ENCODE data around the gene ZCCHC4. TPM values are rescaled to one million over a fixed set of nuclear protein-coding genes. Genes with fewer than 3 reads are reported as not detected.

The ZCCHC4 gene
- total RNA-seq, 6 donors from 2014 or later = 7.0 to 41.9 (median 10.6) TPM

GRCh38 chr4:25299476-25300203 is 12.9 kb upstream of the ZCCHC4 start:
- peak; percentile 77 to 93 for ATAC-seq (ENCODE audit: low FRiP score in 2 of 2)
- H3K4me1 ChIP-seq = peaks cover 0 to 6% (median 0%) of the 10 kb centered on the region in 4 donors
- H3K4me3 ChIP-seq = peak overlapping the region in 3 of 4 donors; percentile 3 to 23 (median 5)
- 30 to 39% methylated on average over 10 of the region's 10 CpGs for WGBS, 2 donors
- no peaks in the 10 kb centered on the region for H3K36me3 ChIP-seq
- H3K27me3 ChIP-seq = no peaks in the 10 kb centered on the region
- no peaks in the 10 kb centered on the region for H3K9me3 ChIP-seq
- TF ChIP-seq POLR2AphosphoS5 (IDR thresholded peaks at IDR 0.05) (peak in 1 of 2 donors; percentile 51), EP300 (IDR thresholded peaks at IDR 0.05) (no peak), POLR2A (IDR thresholded peaks at IDR 0.05) (no peak)
- TF ChIP-seq, protein P1, sequence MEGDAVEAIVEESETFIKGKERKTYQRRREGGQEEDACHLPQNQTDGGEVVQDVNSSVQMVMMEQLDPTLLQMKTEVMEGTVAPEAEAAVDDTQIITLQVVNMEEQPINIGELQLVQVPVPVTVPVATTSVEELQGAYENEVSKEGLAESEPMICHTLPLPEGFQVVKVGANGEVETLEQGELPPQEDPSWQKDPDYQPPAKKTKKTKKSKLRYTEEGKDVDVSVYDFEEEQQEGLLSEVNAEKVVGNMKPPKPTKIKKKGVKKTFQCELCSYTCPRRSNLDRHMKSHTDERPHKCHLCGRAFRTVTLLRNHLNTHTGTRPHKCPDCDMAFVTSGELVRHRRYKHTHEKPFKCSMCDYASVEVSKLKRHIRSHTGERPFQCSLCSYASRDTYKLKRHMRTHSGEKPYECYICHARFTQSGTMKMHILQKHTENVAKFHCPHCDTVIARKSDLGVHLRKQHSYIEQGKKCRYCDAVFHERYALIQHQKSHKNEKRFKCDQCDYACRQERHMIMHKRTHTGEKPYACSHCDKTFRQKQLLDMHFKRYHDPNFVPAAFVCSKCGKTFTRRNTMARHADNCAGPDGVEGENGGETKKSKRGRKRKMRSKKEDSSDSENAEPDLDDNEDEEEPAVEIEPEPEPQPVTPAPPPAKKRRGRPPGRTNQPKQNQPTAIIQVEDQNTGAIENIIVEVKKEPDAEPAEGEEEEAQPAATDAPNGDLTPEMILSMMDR (IDR thresholded peaks at IDR 0.05) = peak in 1 of 6 experiments; percentile 9
- DNase-seq = peak in 1 of 2 donors; percentile 81
- H3K27ac ChIP-seq = peak overlapping the region; percentile 42 to 75 (median 58)

GRCh38 chr4:25301471-25301870 is 11.1 kb upstream of the ZCCHC4 start:
- H3K27ac ChIP-seq = peak overlapping the region in 2 of 4 donors; percentile 68 to 73
- no peaks in the 10 kb centered on the region for H3K9me3 ChIP-seq
- DNase-seq = peak in 1 of 2 donors; percentile 75
- H3K36me3 ChIP-seq = no peaks in the 10 kb centered on the region
- no peak for ATAC-seq (ENCODE audit: low FRiP score in 2 of 2)
- TF ChIP-seq POLR2A (IDR thresholded peaks at IDR 0.05) (no peak), EP300 (IDR thresholded peaks at IDR 0.05) (no peak)
- TF ChIP-seq, protein P1 (IDR thresholded peaks at IDR 0.05) = no peak
- no peaks in the 10 kb centered on the region for H3K27me3 ChIP-seq
- H3K4me3 ChIP-seq = no peak overlapping the region
- H3K4me1 ChIP-seq = peaks cover 0 to 6% (median 0%) of the 10 kb centered on the region in 4 donors
- WGBS, 2 donors = 62 to 65% methylated on average over 4 of the region's 4 CpGs

DNA sequence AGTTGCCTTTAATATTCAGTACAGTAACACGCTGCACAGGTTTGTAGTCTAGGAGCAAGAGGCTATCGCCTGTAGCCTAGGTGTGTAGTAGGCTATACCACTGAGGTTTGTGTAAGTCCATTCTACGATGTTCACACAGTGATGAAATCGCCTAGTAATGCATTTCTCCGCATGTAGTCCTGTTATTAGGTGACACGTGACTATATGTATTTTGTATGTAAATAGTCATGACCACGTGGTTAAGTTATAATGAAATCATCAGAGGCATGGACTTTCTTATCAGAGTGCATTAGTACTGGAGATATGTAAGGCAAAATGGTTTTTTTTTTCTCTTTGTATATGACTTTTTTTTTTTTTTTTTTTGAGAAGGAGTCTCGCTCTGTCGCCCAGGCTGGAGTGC is 9.9 kb upstream of the ZCCHC4 start:
- no peaks in the 10 kb centered on the region for H3K36me3 ChIP-seq
- ATAC-seq (ENCODE audit: low FRiP score in 2 of 2) (no peak), DNase-seq (no peak)
- H3K4me3 ChIP-seq = no peak overlapping the region
- no peak overlapping the region for H3K27ac ChIP-seq
- TF ChIP-seq EP300 (IDR thresholded peaks at IDR 0.05) = no peak
- TF ChIP-seq, protein P1 (IDR thresholded peaks at IDR 0.05) = no peak
- TF ChIP-seq POLR2AphosphoS5 (IDR thresholded peaks at IDR 0.05) = no peak
- TF ChIP-seq POLR2A (IDR thresholded peaks at IDR 0.05) = no peak
- no peaks in the 10 kb centered on the region for H3K27me3 ChIP-seq
- peaks cover 0 to 6% (median 0%) of the 10 kb centered on the region in 4 donors for H3K4me1 ChIP-seq
- H3K9me3 ChIP-seq = no peaks in the 10 kb centered on the region
- WGBS, 2 donors = 81 to 88% methylated on average over 9 of the region's 9 CpGs

- no peak for DNase-seq
- Histone ChIP-seq H3K9me3 (no peaks in the 10 kb centered on the region), H3K4me1 (peaks cover 0 to 6% (median 0%) of the 10 kb centered on the region in 4 donors), H3K4me3 (no peak overlapping the region), H3K27me3 (no peaks in the 10 kb centered on the region), H3K27ac (no peak overlapping the region), H3K36me3 (no peaks in the 10 kb centered on the region)
- TF ChIP-seq, protein P1 (IDR thresholded peaks at IDR 0.05) = no peak
- no peak for TF ChIP-seq EP300 (IDR thresholded peaks at IDR 0.05)
- TF ChIP-seq POLR2A (IDR thresholded peaks at IDR 0.05) = no peak
- TF ChIP-seq POLR2AphosphoS5 (IDR thresholded peaks at IDR 0.05) = no peak
- 92 to 98% methylated on average over 3 of the region's 3 CpGs for WGBS, 2 donors
- no peak for ATAC-seq (ENCODE audit: low FRiP score in 2 of 2)
These were observed 9.0 kb upstream of the ZCCHC4 start for GRCh38 chr4:25303578-25303977.
